DMS153 (cell line): ENCODE results near the gene TANGO2.

Experiments used
- DNase-seq: peaks from one replicate; lab custom pipeline; 2025; lab: John Stamatoyannopoulos, UW

The TANGO2 gene

GRCh38 chr22:19983741-19984140, 37.2 kb upstream of the TANGO2 start:
- DNase-seq: no peak

GRCh38 chr22:19984201-19984753, 36.6 kb upstream of the TANGO2 start:
- DNase-seq: no peak

GRCh38 chr22:19984851-19985811, 35.8 kb upstream of the TANGO2 start:
- no peak for DNase-seq

GRCh38 chr22:19986011-19986409, 34.9 kb upstream of the TANGO2 start:
- no peak for DNase-seq

GRCh38 chr22:19986410-19987341, 34.2 kb upstream of the TANGO2 start:
- peak; percentile 53 for DNase-seq

- peak; percentile 18 for DNase-seq
Observed at GRCh38 chr22:19987394-19988306, 33.3 kb upstream of the TANGO2 start.

GRCh38 chr22:19988331-19988808, 32.5 kb upstream of the TANGO2 start:
- no peak for DNase-seq

- DNase-seq: no peak
Observed at GRCh38 chr22:19988965-19989724, 31.8 kb upstream of the TANGO2 start.

- DNase-seq: no peak
Observed at GRCh38 chr22:19989725-19990067, 31.2 kb upstream of the TANGO2 start.

- DNase-seq: no peak
Observed at GRCh38 chr22:19990188-19990587, 30.7 kb upstream of the TANGO2 start.

GRCh38 chr22:19990609-19991394, 30.1 kb upstream of the TANGO2 start:
- DNase-seq: no peak

- no peak for DNase-seq
Observed at GRCh38 chr22:19991395-19991644, 29.6 kb upstream of the TANGO2 start.

GRCh38 chr22:19991645-19992451, 29.1 kb upstream of the TANGO2 start:
- no peak for DNase-seq

- no peak for DNase-seq
Observed at GRCh38 chr22:19992481-19992911, 28.4 kb upstream of the TANGO2 start.

GRCh38 chr22:19992921-19993355, 28.0 kb upstream of the TANGO2 start:
- no peak for DNase-seq

GRCh38 chr22:19993926-19994325, 27.0 kb upstream of the TANGO2 start:
- DNase-seq: no peak

GRCh38 chr22:19994851-19995610, 25.9 kb upstream of the TANGO2 start:
- no peak for DNase-seq
